HEK293 (cell line): ENCODE results near the gene SNAPC2.

Experiments
- CTCF ChIA-PET: fragments of 350-600 bp; formaldehyde crosslinking; extraction: SDS; loops from one replicate; lab custom pipeline; 2021; ENCODE audit warnings: antibody characterized with exemption; lab: Yijun Ruan, JAX
- POLR2A ChIA-PET: fragments of 300-600 bp; formaldehyde crosslinking; extraction: SDS; loops from one replicate; lab custom pipeline; 2020; ENCODE audit warnings: antibody characterized with exemption, inconsistent platforms; lab: Yijun Ruan, JAX
- H3K27ac ChIP-seq: fragments of 200-500 bp; sonication (Bioruptor generic); 2 replicates; pipeline ENCODE4 v1.5.1; 2014; ENCODE audit warnings: low read depth, low read length, control low read depth, inconsistent platforms; ENCODE audit errors: extremely low read depth
- H3K36me3 ChIP-seq, 2 experiments: fragments of 200-500 bp in 1 of 2; sonication (Bioruptor generic) in 1 of 2; 1 replicate in 1 of 2; 2 replicates in 1 of 2; pipeline ENCODE4 v1.5.1; 2014 to 2017; ENCODE audit warnings: inconsistent platforms in 2 of 2, low read length in 2 of 2; ENCODE audit not compliant: control insufficient read depth in 2 of 2, insufficient read depth in 1 of 2
- H3K4me1 ChIP-seq: fragments of 200-500 bp; sonication (Bioruptor generic); 2 replicates; pipeline ENCODE4 v1.5.1; 2014; ENCODE audit warnings: mild to moderate bottlenecking, low read length, inconsistent platforms; ENCODE audit not compliant: control insufficient read depth, insufficient read depth
- H3K4me3 ChIP-seq: 2 replicates; pipeline ENCODE4 v1.5.1; 2011; ENCODE audit warnings: low read depth, mild to moderate bottlenecking, control low read depth, low read length, moderate library complexity
- H3K9me3 ChIP-seq: fragments of 200-500 bp; sonication (Bioruptor generic); 2 replicates; pipeline ENCODE4 v1.5.1; 2014; ENCODE audit warnings: low read depth, low read length, inconsistent platforms; ENCODE audit not compliant: control insufficient read depth, insufficient read depth
- BCL11B ChIP-seq: fragments of 450-650 bp; formaldehyde crosslinking; IDR thresholded peaks from 2 replicates; pipeline ENCODE4 v1.5.1; 2016; ENCODE audit warnings: low read depth, missing biosample characterization, missing genetic modification characterization
- GLI4 ChIP-seq: fragments of 450-650 bp; formaldehyde crosslinking; IDR thresholded peaks from 2 replicates; pipeline ENCODE4 v1.5.1; 2016; ENCODE audit warnings: missing biosample characterization, missing genetic modification characterization
- GLIS2 ChIP-seq: fragments of 450-650 bp; formaldehyde crosslinking; IDR thresholded peaks from 2 replicates; pipeline ENCODE4 v1.5.1; 2016; ENCODE audit warnings: missing biosample characterization, missing genetic modification characterization
- KLF10 ChIP-seq: fragments of 450-650 bp; IDR thresholded peaks from 2 replicates; pipeline ENCODE4 v1.5.1; 2018; ENCODE audit warnings: missing biosample characterization, mild to moderate bottlenecking, missing genetic modification characterization
- KLF9 ChIP-seq: fragments of 450-650 bp; formaldehyde crosslinking; IDR thresholded peaks from 2 replicates; pipeline ENCODE4 v1.5.1; 2016; ENCODE audit warnings: missing biosample characterization, missing genetic modification characterization, low read depth
- PRDM1 ChIP-seq: fragments of 450-650 bp; formaldehyde crosslinking; IDR thresholded peaks from 2 replicates; pipeline ENCODE4; 2016; ENCODE audit warnings: missing biosample characterization, missing genetic modification characterization
- SCRT2 ChIP-seq: fragments of 450-650 bp; formaldehyde crosslinking; IDR thresholded peaks from 2 replicates; pipeline ENCODE4 v1.5.1; 2016; ENCODE audit warnings: missing biosample characterization, missing genetic modification characterization
- TCF7L2 ChIP-seq: IDR thresholded peaks from 2 replicates; pipeline ENCODE4 v1.6.1; 2011; ENCODE audit warnings: low read depth, mild to moderate bottlenecking, inconsistent platforms, low read length, moderate library complexity, borderline replicate concordance
- TRIM28 ChIP-seq: IDR thresholded peaks from 2 replicates; pipeline ENCODE4 v1.6.1; 2011; ENCODE audit warnings: low read length, control low read depth, borderline replicate concordance
- ZBTB20 ChIP-seq: fragments of 450-650 bp; formaldehyde crosslinking; IDR thresholded peaks from 2 replicates; pipeline ENCODE4 v1.5.1; 2016; ENCODE audit warnings: missing biosample characterization, missing genetic modification characterization
- ZBTB7A ChIP-seq: fragments of 450-650 bp; formaldehyde crosslinking; IDR thresholded peaks from 2 replicates; pipeline ENCODE4 v1.5.1; 2016; ENCODE audit warnings: low read depth, missing biosample characterization, missing genetic modification characterization
- ZEB2 ChIP-seq: fragments of 450-650 bp; formaldehyde crosslinking; IDR thresholded peaks from 2 replicates; pipeline ENCODE4 v1.5.1; 2016; ENCODE audit warnings: missing biosample characterization, missing genetic modification characterization
- ZFP37 ChIP-seq: fragments of 450-650 bp; formaldehyde crosslinking; IDR thresholded peaks from 2 replicates; pipeline ENCODE4 v1.5.1; 2016; ENCODE audit warnings: missing biosample characterization, missing genetic modification characterization
- ZIC2 ChIP-seq: fragments of 450-650 bp; formaldehyde crosslinking; IDR thresholded peaks from 2 replicates; pipeline ENCODE4 v1.5.1; 2016; ENCODE audit warnings: missing biosample characterization, missing genetic modification characterization
- ZNF10 ChIP-seq: fragments of 450-650 bp; formaldehyde crosslinking; IDR thresholded peaks from 2 replicates; pipeline ENCODE4 v1.5.1; 2017; ENCODE audit warnings: missing biosample characterization, missing genetic modification characterization
- ZNF16 ChIP-seq: fragments of 450-650 bp; formaldehyde crosslinking; IDR thresholded peaks from 2 replicates; pipeline ENCODE4 v1.5.1; 2016; ENCODE audit warnings: low read depth, missing biosample characterization, missing genetic modification characterization
- ZNF174 ChIP-seq: fragments of 450-650 bp; formaldehyde crosslinking; IDR thresholded peaks from 2 replicates; pipeline ENCODE4 v1.5.0; 2017; ENCODE audit warnings: missing biosample characterization, mild to moderate bottlenecking, missing genetic modification characterization
- ZNF2 ChIP-seq: fragments of 450-650 bp; formaldehyde crosslinking; IDR thresholded peaks from 2 replicates; pipeline ENCODE4 v1.5.1; 2016; ENCODE audit warnings: missing biosample characterization, missing genetic modification characterization
- ZNF202 ChIP-seq: fragments of 450-650 bp; formaldehyde crosslinking; IDR thresholded peaks from 2 replicates; pipeline ENCODE4 v1.5.1; 2016; ENCODE audit warnings: missing biosample characterization, missing genetic modification characterization, borderline replicate concordance
- ZNF350 ChIP-seq: fragments of 450-650 bp; formaldehyde crosslinking; IDR thresholded peaks from 2 replicates; pipeline ENCODE4 v1.5.0; 2017; ENCODE audit warnings: missing biosample characterization, mild to moderate bottlenecking, missing genetic modification characterization
- ZNF433 ChIP-seq: fragments of 450-650 bp; formaldehyde crosslinking; IDR thresholded peaks from 2 replicates; pipeline ENCODE4 v1.5.1; 2016; ENCODE audit warnings: missing biosample characterization, missing genetic modification characterization, low read depth
- ZNF501 ChIP-seq: fragments of 450-650 bp; formaldehyde crosslinking; IDR thresholded peaks from 2 replicates; pipeline ENCODE4 v1.5.1; 2016; ENCODE audit warnings: missing biosample characterization, missing genetic modification characterization
- ZNF530 ChIP-seq: fragments of 450-650 bp; formaldehyde crosslinking; IDR thresholded peaks from 2 replicates; pipeline ENCODE4 v1.5.1; 2016; ENCODE audit warnings: low read depth, missing biosample characterization, missing genetic modification characterization
- ZNF558 ChIP-seq: fragments of 450-650 bp; formaldehyde crosslinking; IDR thresholded peaks from 2 replicates; pipeline ENCODE4 v1.5.1; 2016; ENCODE audit warnings: missing biosample characterization, missing genetic modification characterization
- ZNF600 ChIP-seq: fragments of 450-650 bp; formaldehyde crosslinking; IDR thresholded peaks from 2 replicates; pipeline ENCODE4 v1.5.1; 2016; ENCODE audit warnings: missing biosample characterization, missing genetic modification characterization
- ZNF629 ChIP-seq: fragments of 450-650 bp; formaldehyde crosslinking; IDR thresholded peaks from 2 replicates; pipeline ENCODE4 v1.5.1; 2017; ENCODE audit warnings: missing biosample characterization, missing genetic modification characterization
- ZNF658 ChIP-seq: fragments of 450-650 bp; formaldehyde crosslinking; IDR thresholded peaks from 2 replicates; pipeline ENCODE4; 2016; ENCODE audit warnings: missing biosample characterization, missing genetic modification characterization
- ZNF837 ChIP-seq: fragments of 450-650 bp; formaldehyde crosslinking; IDR thresholded peaks from 2 replicates; pipeline ENCODE4 v1.5.1; 2016; ENCODE audit warnings: missing biosample characterization, missing genetic modification characterization
- ZXDB ChIP-seq: fragments of 450-650 bp; formaldehyde crosslinking; IDR thresholded peaks from 2 replicates; pipeline ENCODE4 v1.5.1; 2016; ENCODE audit warnings: missing biosample characterization, missing genetic modification characterization
- TF ChIP-seq, protein P1 (sequence below): sonication (generic); formaldehyde crosslinking; IDR thresholded peaks from 2 replicates; pipeline ENCODE4 v1.8.1; 2022; ENCODE audit warnings: mild to moderate bottlenecking, moderate library complexity, missing genetic modification reagents
- TF ChIP-seq, protein P2 (sequence below): fragments of 450-650 bp; formaldehyde crosslinking; IDR thresholded peaks from 2 replicates; pipeline ENCODE4 v1.5.1; 2016; ENCODE audit warnings: missing biosample characterization, missing genetic modification characterization
- TF ChIP-seq, protein P3 (sequence below): fragments of 450-650 bp; formaldehyde crosslinking; IDR thresholded peaks from 2 replicates; pipeline ENCODE4 v1.5.1; 2017; ENCODE audit warnings: missing biosample characterization, missing genetic modification characterization

SNAPC2 gene

DNA sequence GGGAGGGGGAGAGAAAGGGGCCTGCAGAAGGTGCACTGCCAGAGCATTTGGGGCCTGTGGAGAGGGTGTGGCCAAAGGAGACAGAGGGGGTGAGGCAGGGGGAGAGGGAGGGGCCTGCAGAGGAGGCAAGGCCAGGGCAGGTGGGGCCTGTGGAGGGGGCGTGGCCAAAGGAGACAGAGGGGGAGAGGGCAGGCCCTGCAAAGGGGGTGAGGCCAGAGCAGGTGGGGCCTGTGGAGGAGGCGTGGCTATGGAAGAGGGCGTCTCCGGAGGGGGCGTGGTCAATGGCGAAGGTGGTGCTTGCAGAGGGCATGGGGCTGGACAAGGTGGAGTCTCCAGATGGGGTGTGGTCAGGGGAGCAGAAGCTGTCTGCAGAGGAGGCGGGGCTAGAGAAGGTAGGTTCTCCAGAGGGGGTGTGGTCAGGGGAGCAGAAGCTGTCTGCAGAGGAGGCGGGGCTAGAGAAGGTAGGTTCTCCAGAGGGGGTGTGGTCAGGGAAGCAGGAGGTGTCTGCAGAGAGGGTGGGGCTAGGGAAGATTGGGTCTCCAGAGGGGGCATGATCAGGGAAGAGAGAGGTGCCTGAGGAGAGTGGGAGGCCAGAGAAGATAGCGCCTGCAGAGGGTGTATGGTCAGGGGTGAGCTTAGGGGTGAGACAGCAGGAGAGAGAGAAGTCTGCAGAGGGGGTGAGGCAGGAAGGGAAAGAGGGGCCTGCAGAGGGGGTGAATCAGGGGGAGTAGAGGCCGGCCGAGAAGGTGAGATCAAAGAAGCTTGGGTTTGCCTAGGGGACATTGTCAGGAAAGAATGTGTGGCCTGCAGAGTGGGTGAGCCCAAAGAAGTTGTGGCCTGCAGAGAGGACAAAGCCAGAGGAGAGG lies 49.3 kb upstream of the SNAPC2 start (continued):
- TF ChIP-seq ZIC2 (tag by site-specific recombination) (peak; percentile 65; the same call in 1 of the 2 replicates), TRIM28 (no peak), SCRT2 (tag by site-specific recombination) (no peak), KLF9 (tag by site-specific recombination) (peak; percentile 99), ZBTB7A (tag by site-specific recombination) (0 out of 2 replicates have a peak, but pooled peaks have one; percentile 48)

DNA sequence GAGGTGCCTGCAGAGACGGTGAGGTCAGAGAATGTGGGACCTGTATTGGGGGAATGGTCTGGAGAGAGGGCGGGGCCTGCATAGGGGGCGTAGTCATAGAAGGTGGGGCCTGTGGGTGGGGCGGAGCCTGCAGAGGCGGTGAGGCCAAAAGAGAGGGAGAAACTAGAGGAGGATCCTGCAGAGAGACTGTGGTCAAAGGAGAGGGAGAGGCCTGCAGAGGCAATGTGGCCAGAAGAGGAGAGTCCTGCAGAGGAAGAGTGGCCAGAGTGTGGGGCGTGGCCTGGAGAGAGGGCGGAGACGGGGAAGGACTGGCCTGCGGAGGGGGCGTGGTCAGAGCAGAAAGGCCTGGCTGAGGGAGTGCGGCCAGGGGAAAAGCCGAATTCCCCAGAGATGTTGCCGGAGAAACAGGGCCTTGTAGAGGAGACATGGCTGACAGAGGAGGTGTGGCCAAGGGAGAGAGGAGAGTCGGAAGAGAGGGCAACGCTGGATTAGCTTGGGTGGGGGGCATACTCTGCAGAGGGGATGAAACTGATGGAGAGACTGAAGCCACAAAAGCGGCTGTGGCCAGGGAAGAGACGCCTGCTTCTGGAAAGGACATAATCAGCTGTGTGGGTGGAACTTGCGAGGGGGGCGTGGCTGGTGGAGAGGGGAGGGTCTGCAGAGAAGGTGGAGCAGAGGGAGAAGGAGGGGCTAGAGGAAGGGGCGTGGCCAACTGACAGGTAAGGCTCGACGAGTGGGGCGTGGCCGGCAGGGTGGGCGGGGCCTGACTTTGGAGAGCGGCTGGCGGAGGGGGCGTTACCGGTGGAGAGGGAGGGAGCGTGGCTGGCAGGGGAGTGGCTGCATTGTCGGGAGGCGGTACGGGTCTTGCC lies 48.5 kb upstream of the SNAPC2 start:
- Histone ChIP-seq H3K9me3 (no peaks in the 10 kb centered on the region), H3K4me1 (peaks cover 6% of the 10 kb centered on the region), H3K27ac (peak overlapping the region; percentile 56), H3K36me3 (no peaks in the 10 kb centered on the region), H3K4me3 (peak overlapping the region; percentile 12; the same call in 1 of the 2 replicates)
- CTCF ChIA-PET = interaction anchor here (0.6 to 1.6 kb wide), 4 partner anchors 11 to 356 kb away, joined by 3 to 4 read pairs (median 4); no protein-coding TSS in a partner anchor
- POLR2A ChIA-PET = interaction anchor here (0.6 to 2.5 kb wide), 6 partner anchors 12 to 53 kb away, joined by 3 to 15 read pairs (median 5); partner anchors contain the start of genes LRRC8E, MAP2K7 and SNAPC2
- TF ChIP-seq, protein P1, sequence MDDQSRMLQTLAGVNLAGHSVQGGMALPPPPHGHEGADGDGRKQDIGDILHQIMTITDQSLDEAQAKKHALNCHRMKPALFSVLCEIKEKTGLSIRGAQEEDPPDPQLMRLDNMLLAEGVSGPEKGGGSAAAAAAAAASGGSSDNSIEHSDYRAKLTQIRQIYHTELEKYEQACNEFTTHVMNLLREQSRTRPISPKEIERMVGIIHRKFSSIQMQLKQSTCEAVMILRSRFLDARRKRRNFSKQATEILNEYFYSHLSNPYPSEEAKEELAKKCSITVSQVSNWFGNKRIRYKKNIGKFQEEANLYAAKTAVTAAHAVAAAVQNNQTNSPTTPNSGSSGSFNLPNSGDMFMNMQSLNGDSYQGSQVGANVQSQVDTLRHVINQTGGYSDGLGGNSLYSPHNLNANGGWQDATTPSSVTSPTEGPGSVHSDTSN = no peak
- TF ChIP-seq KLF10 (tag by site-specific recombination) (peak; percentile 84), ZNF2 (tag by site-specific recombination) (no peak; the same call in 1 of the 2 replicates), ZXDB (tag by site-specific recombination) (0 out of 2 replicates have a peak, but pooled peaks have one; percentile 18), ZEB2 (tag by site-specific recombination) (peak; percentile 78), ZNF16 (tag by site-specific recombination) (no peak; the same call in 1 of the 2 replicates), GLI4 (tag by site-specific recombination) (no peak), ZNF837 (no peak), ZNF658 (no peak), TCF7L2 (no peak), ZNF600 (tag by site-specific recombination) (no peak), ZNF350 (tag by site-specific recombination) (no peak), ZNF501 (tag by site-specific recombination) (no peak), ZNF433 (tag by site-specific recombination) (no peak), ZNF174 (tag by site-specific recombination) (no peak), PRDM1 (tag by site-specific recombination) (peak; percentile 83), GLIS2 (0 out of 2 replicates have a peak, but pooled peaks have one; percentile 9), ZBTB20 (tag by site-specific recombination) (no peak; the same call in 1 of the 2 replicates), ZNF530 (tag by site-specific recombination) (no peak), ZNF202 (tag by site-specific recombination) (no peak), ZNF10 (tag by site-specific recombination) (no peak), BCL11B (tag by site-specific recombination) (peak; percentile 91), ZFP37 (tag by site-specific recombination) (no peak), ZNF629 (tag by site-specific recombination) (0 out of 2 replicates have a peak, but pooled peaks have one; percentile 41), ZNF558 (tag by site-specific recombination) (no peak)
- TF ChIP-seq, protein P2, sequence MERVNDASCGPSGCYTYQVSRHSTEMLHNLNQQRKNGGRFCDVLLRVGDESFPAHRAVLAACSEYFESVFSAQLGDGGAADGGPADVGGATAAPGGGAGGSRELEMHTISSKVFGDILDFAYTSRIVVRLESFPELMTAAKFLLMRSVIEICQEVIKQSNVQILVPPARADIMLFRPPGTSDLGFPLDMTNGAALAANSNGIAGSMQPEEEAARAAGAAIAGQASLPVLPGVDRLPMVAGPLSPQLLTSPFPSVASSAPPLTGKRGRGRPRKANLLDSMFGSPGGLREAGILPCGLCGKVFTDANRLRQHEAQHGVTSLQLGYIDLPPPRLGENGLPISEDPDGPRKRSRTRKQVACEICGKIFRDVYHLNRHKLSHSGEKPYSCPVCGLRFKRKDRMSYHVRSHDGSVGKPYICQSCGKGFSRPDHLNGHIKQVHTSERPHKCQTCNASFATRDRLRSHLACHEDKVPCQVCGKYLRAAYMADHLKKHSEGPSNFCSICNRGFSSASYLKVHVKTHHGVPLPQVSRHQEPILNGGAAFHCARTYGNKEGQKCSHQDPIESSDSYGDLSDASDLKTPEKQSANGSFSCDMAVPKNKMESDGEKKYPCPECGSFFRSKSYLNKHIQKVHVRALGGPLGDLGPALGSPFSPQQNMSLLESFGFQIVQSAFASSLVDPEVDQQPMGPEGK (tag by site-specific recombination) = peak; percentile 36; the same call in 1 of the 2 replicates
- TF ChIP-seq, protein P3, sequence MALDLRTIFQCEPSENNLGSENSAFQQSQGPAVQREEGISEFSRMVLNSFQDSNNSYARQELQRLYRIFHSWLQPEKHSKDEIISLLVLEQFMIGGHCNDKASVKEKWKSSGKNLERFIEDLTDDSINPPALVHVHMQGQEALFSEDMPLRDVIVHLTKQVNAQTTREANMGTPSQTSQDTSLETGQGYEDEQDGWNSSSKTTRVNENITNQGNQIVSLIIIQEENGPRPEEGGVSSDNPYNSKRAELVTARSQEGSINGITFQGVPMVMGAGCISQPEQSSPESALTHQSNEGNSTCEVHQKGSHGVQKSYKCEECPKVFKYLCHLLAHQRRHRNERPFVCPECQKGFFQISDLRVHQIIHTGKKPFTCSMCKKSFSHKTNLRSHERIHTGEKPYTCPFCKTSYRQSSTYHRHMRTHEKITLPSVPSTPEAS (tag by site-specific recombination) = no peak
